ENCODE measurements around the gene ALDH3A1. TPM values are rescaled to one million over a fixed set of nuclear protein-coding genes. Genes with fewer than 3 reads are reported as not detected.

Gene ALDH3A1
- total and polyA plus RNA-seq, 2 donors (not counting 3 experiments of a cell fraction or from before 2014, with no cell fraction given), result 0.11 to 1.2 TPM

GRCh38 chr17:19750020-19750572 lies 2.0 kb upstream of the ALDH3A1 start:
- CTCF ChIA-PET, result interaction anchor here (8.4 kb wide), 1 partner anchor 12 kb away, joined by 72 read pairs; no protein-coding TSS in a partner anchor

More at GRCh38 chr17:19750020-19750572, 2.0 kb upstream of the ALDH3A1 start:
- Histone ChIP-seq H2AFZ (ENCODE audit: low read depth, low read length) (no peak overlapping the region), H3K27me3 (ENCODE audit: control insufficient read depth in 2 of 2, insufficient read depth in 2 of 2, low read length in 2 of 2) (no peaks in the 10 kb centered on the region), H3K9ac (replicated peaks; ENCODE audit: extremely low read depth, insufficient read depth, low read length) (no peak overlapping the region), H3K9me3 (replicated peaks; ENCODE audit: control insufficient read depth, insufficient read depth, low read length) (no peaks in the 10 kb centered on the region), H3K27ac (ENCODE audit: insufficient read depth, low read depth, low read length) (no peak overlapping the region), H3K4me3 (replicated peaks in 1 of 3; ENCODE audit: insufficient read depth in 1 of 3, low read depth in 1 of 3, low read length in 3 of 3) (no peak overlapping the region), H4K20me1 (replicated peaks; ENCODE audit: control insufficient read depth, extremely low read depth, insufficient read depth, low read length) (no peaks in the 10 kb centered on the region), H3K4me1 (ENCODE audit: control insufficient read depth, extremely low read depth, insufficient read depth, low read length) (peaks cover 20% of the 10 kb centered on the region), H3K9me1 (replicated peaks; ENCODE audit: control insufficient read depth, extremely low read depth, insufficient read depth, low read length) (no peaks in the 10 kb centered on the region), H3K79me2 (ENCODE audit: control insufficient read depth, insufficient read depth, low read length) (no peaks in the 10 kb centered on the region), H3K36me3 (ENCODE audit: control insufficient read depth in 2 of 2, extremely low read depth in 1 of 2, insufficient read depth in 2 of 2, low read length in 2 of 2) (no peaks in the 10 kb centered on the region), H3K4me2 (ENCODE audit: insufficient read depth, low read length) (no peak overlapping the region)
- FAIRE-seq (no peak), DNase-seq (ENCODE audit: low read depth, low spot score) (no peak)
- POLR2A ChIA-PET, result no interaction called here
- dilution Hi-C loops (cut with MboI; ENCODE audit: extremely low pct_ligation_motif_present, low sequenced_read_pairs) (no loop called here), intact Hi-C loops (cut with micrococcal nuclease) (no loop called here)
- BruUV-seq (replicated peaks), result no TSS peak
- no peak for TF ChIP-seq EZH2 (IDR thresholded peaks at IDR 0.05; ENCODE audit: borderline replicate concordance, low read depth, low read length, severe bottlenecking)
- TF ChIP-seq POLR2A (IDR thresholded peaks at IDR 0.05; ENCODE audit: low read depth, low read length), result no peak
- no peak for TF ChIP-seq CTCF (IDR thresholded peaks at IDR 0.05; ENCODE audit: extremely low read depth in 1 of 2, insufficient read depth in 1 of 2, low read depth in 1 of 2, low read length in 2 of 2)
- TF ChIP-seq POLR2AphosphoS5 (IDR thresholded peaks at IDR 0.05; ENCODE audit: insufficient read depth, low read depth, low read length), result no peak
- TF ChIP-seq GATA2 (IDR thresholded peaks at IDR 0.05; ENCODE audit: insufficient read depth, insufficient read length, low read depth, low read length), result no peak
- no peak for TF ChIP-seq FOS (IDR thresholded peaks at IDR 0.05; ENCODE audit: borderline replicate concordance, insufficient read depth, low read length)
- TF ChIP-seq MYC (IDR thresholded peaks at IDR 0.05; ENCODE audit: low read depth, low read length), result no peak
- TF ChIP-seq JUN (IDR thresholded peaks at IDR 0.05; ENCODE audit: borderline replicate concordance, insufficient read depth, insufficient read length, low read depth), result no peak
- no peak for TF ChIP-seq MAX (IDR thresholded peaks at IDR 0.05; ENCODE audit: insufficient read depth, insufficient read length)

Data from endothelial cell of umbilical vein (primary cell).